ENCODE results near the gene ZC2HC1C.

- TF ChIP-seq CTCF (IDR thresholded peaks at IDR 0.05; ENCODE audit: low read depth, low read length, poor library complexity, severe bottlenecking) (no peak), EZH2phosphoT487 (IDR thresholded peaks at IDR 0.05; ENCODE audit: borderline replicate concordance, low read length) (no peak)
Measured at GRCh38 chr14:75125617-75126016, 56.2 kb downstream of the ZC2HC1C start.
